Body of pancreas (tissue), 4 donors: ENCODE measurements around the gene APOA4.

Source experiments
- POLR2A ChIP-seq, 3 donors: fragments of 450-650 bp; IDR thresholded peaks; one replicate each; pipeline ENCODE4 v1.6.1; 2016; ENCODE audit warnings: antibody characterized with exemption in 3 of 3, mild to moderate bottlenecking in 2 of 3
- TF ChIP-seq, protein P1 (sequence below), 7 experiments: fragments of 450-650 bp in 4 of 7; fragments of 200-600 bp in 3 of 7; sonication (generic) in 3 of 7; IDR thresholded peaks; one replicate each; pipeline ENCODE4 v1.5.1; 2016 to 2019; ENCODE audit warnings: antibody characterized with exemption in 7 of 7

DNA sequence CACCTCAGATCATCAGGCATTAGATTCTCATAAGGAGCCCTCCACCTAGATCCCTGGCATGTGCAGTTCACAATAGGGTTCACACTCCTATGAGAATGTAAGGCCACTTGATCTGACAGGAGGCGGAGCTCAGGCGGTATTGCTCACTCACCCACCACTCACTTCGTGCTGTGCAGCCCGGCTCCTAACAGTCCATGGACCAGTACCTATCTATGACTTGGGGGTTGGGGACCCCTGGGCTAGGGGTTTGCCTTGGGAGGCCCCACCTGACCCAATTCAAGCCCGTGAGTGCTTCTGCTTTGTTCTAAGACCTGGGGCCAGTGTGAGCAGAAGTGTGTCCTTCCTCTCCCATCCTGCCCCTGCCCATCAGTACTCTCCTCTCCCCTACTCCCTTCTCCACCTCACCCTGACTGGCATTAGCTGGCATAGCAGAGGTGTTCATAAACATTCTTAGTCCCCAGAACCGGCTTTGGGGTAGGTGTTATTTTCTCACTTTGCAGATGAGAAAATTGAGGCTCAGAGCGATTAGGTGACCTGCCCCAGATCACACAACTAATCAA lies 8.8 kb upstream of the APOA4 start:
- TF ChIP-seq, protein P1, sequence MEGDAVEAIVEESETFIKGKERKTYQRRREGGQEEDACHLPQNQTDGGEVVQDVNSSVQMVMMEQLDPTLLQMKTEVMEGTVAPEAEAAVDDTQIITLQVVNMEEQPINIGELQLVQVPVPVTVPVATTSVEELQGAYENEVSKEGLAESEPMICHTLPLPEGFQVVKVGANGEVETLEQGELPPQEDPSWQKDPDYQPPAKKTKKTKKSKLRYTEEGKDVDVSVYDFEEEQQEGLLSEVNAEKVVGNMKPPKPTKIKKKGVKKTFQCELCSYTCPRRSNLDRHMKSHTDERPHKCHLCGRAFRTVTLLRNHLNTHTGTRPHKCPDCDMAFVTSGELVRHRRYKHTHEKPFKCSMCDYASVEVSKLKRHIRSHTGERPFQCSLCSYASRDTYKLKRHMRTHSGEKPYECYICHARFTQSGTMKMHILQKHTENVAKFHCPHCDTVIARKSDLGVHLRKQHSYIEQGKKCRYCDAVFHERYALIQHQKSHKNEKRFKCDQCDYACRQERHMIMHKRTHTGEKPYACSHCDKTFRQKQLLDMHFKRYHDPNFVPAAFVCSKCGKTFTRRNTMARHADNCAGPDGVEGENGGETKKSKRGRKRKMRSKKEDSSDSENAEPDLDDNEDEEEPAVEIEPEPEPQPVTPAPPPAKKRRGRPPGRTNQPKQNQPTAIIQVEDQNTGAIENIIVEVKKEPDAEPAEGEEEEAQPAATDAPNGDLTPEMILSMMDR (IDR thresholded peaks at IDR 0.05) = no peak
- no peak for TF ChIP-seq POLR2A (IDR thresholded peaks at IDR 0.05)
